GM19193 (cell line): Measurements from ENCODE around the gene PAPSS1.

Experiments
- POLR2A ChIP-seq: IDR thresholded peaks from 4 replicates; pipeline ENCODE4 v1.6.1; 2011; ENCODE audit not compliant: insufficient read depth, insufficient read length; ENCODE audit errors: extremely low read depth

PAPSS1 gene

GRCh38 chr4:107737450-107737849 is 17.4 kb upstream of the PAPSS1 start:
- TF ChIP-seq POLR2A = no peak

DNA sequence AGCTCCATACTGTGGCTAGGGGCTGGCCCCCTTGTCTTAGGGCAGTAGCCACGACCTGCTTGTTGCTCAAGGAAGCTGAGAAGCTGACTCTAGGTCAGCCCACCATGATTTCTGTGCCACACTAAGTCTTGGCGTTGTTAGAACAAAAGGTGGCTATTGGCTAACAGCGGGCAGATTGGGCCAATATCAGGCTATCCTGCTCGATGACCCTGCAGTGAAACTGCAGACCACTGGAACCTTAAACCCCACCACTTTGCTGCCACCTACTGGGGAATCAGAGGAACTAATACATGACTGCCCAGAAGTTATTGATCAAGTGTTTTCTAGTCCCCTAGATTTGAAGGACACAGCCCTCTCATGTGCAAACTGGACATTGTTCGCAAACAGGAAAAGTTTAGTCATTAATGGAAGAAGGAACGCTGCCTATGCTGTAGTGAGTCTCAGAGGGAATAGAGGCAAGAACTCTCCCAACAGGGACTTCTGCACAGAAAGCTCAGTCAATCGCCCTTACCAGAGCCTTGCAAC is 17.0 kb upstream of the PAPSS1 start:
- no peak for TF ChIP-seq POLR2A

- TF ChIP-seq POLR2A = no peak
Observed at GRCh38 chr4:107736037-107736436, 16.0 kb upstream of the PAPSS1 start.

GRCh38 chr4:107734120-107734519 is 14.1 kb upstream of the PAPSS1 start:
- no peak for TF ChIP-seq POLR2A

- no peak for TF ChIP-seq POLR2A
Observed at GRCh38 chr4:107733431-107733925, 13.4 kb upstream of the PAPSS1 start.

GRCh38 chr4:107725281-107725859 is 5.3 kb upstream of the PAPSS1 start:
- no peak for TF ChIP-seq POLR2A

DNA sequence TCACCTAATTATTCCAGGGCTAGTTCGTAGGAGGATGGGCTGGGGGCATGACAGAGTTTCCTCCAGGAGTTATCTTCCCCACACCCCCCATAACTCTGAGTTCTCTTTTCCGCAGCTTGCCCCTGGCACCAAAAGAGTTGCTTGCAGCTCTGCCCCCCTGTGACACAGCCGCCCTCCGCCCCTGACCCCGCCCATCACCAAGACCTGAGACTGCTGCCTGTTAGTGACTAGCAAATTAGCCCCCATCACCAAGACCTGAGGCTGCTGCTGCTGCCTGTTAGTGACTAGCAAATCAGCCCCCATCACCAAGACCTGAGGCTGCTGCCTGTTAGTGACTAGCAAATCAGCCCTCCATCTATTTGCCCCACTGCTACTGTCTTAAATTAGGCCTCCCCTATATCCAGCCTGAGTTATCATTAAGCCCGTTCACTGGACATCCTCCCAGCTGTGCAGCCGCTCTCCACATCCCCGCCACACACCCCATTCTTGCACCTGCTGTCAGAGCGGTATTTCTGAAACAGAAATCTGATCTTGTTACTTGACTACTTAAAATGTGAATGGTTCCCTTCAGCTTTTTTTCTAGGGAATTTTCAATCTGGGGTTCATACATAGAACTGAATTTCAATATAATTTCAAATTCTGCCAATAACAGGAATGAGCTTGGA is 1.5 kb upstream of the PAPSS1 start:
- no peak for TF ChIP-seq POLR2A

- TF ChIP-seq POLR2A = no peak
Observed at GRCh38 chr4:107719207-107719921, 670 bp downstream of the PAPSS1 start.

DNA sequence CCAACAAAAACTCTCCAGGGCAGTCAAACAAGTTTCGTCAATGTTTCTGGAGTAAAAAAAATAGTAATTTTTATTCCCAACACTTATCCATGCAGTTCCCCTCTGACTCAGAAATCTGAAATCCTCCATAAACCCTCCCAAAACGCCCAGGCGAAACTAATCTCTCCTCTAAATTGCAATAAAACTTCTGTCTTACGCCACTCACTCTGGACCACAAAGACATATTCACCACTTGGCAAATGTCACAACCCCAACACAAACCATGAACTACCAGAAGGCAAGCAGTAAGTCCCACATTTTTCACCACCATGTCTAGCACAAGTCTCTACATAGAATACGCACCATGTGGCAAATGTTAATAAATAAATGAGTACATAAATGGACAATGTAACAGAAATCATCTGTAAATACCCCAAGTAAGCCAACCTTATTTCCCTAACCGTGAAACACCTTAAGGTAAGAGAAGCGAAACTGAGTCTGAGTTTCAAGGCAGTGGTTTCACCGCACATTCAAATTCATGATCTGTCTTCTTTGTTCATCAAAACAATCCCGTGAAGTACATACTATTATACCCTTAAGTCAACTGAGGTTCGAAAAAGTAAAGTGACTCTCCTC is 1.6 kb downstream of the PAPSS1 start:
- no peak for TF ChIP-seq POLR2A

GRCh38 chr4:107714256-107714655 is 5.8 kb downstream of the PAPSS1 start:
- TF ChIP-seq POLR2A = no peak

DNA sequence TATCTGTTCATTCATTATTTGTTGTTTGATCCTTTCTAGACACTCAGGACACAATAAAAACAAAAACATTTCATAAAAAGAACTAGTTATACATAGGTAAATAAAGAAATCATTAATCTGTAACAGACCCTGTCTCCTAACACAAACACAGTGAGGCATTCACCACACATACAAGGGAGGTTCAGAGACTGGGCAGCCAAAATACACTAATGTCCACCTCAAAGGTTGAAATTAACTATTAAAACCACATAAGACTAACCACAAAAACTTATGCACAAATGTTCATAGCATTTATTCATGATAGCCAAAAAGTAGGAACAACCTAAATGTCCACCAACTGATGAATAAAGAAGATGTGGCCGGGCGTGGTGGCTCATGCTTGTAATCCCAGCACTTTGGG is 7.8 kb downstream of the PAPSS1 start:
- no peak for TF ChIP-seq POLR2A

DNA sequence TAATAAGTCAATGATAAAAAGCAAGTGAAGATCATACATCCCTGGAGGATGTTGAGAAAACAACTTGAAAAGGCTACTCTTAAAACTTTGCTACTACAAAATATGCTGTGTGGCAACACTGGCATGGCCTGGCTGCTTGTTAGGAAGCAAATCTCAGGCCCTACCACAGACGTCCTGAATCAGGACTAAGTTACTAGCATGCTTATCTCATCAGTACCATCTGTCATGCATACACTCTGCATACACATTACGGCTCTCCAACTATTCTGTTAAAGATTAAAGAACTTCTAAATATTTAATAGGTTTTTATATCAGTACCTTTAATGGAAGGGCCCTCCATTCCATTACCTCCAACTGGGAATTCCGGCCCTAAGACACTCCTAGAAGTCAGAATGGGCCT is 8.2 kb downstream of the PAPSS1 start:
- no peak for TF ChIP-seq POLR2A

DNA sequence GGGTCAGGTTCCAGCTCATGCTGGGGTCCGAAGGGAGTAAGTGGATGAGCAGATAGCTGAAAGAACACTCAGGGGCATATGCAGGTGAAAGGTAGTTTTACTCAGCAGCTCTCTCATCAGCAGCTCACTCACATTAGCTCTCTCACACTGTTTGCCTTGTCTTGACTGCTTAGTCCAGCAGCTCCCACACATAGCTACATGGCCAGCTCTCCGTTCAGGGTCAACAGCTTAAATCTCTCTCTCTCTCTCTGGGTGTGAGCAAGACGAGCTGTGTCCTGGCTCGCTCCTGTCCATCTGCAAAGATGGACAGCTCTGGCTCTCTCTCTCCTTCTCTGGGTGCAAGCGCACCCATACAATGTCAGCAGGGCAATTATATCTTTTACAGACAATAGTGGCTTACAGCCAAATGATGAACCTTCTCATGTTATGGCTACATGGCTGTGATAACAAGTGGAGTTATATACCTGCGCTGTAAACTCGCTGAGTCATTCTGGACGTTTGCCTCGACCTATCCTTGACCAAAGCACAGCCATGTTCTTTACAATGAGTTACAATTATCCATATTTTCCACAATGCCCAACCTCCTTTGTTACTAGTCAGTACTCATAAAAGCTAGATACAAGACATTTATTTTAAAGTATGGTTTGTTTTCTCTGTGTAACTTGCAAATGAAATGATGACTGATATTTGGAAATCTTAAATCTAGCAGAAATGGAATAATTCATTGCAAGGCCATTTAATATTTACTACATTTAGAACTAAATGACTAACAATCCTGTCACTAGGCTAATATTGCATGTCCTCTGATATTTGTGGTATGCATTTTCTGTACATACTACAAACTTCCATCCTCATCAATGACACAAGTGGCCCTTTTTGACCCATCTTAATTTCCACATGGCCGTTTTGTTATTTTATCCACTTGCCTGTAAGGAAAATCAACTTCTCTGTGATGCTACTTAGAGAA is 9.3 kb downstream of the PAPSS1 start:
- TF ChIP-seq POLR2A = no peak

GRCh38 chr4:107709916-107710315 is 10.1 kb downstream of the PAPSS1 start:
- no peak for TF ChIP-seq POLR2A

DNA sequence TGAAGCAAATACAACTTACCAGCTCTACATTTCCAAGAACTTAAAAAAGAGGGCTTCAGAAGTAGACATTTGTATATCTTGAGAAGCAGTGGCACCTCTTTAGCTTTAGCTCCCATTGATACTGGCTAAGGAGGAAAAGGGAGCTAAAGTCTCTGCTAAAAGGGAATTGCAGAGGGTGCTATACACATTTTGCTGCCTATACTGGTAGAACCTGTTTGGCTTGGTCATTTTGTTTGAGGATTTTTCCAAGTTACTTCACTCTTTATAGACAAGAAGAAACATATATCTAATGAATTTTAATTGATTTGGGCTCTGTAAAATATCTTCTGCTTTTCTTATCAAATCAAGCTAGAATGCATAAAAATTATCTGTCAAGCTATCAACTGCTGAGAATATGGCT is 11.8 kb downstream of the PAPSS1 start:
- TF ChIP-seq POLR2A = no peak
